HEK293T (cell line): ENCODE data around the gene TBC1D20.

Source experiments
- ARNT ChIP-seq: fragments of 450-650 bp; IDR thresholded peaks from 2 replicates; pipeline ENCODE4 v1.6.1; 2017; ENCODE audit warnings: mild to moderate bottlenecking
- ELF4 ChIP-seq: fragments of 450-650 bp; IDR thresholded peaks from 2 replicates; pipeline ENCODE4 v1.6.1; 2017; ENCODE audit warnings: antibody characterized with exemption
- SP1 ChIP-seq: fragments of 450-650 bp; IDR thresholded peaks from 2 replicates; pipeline ENCODE4 v1.6.1; 2017
- SUZ12 ChIP-seq: fragments of 450-650 bp; IDR thresholded peaks from 2 replicates; pipeline ENCODE4 v1.6.1; 2016; ENCODE audit warnings: mild to moderate bottlenecking

DNA sequence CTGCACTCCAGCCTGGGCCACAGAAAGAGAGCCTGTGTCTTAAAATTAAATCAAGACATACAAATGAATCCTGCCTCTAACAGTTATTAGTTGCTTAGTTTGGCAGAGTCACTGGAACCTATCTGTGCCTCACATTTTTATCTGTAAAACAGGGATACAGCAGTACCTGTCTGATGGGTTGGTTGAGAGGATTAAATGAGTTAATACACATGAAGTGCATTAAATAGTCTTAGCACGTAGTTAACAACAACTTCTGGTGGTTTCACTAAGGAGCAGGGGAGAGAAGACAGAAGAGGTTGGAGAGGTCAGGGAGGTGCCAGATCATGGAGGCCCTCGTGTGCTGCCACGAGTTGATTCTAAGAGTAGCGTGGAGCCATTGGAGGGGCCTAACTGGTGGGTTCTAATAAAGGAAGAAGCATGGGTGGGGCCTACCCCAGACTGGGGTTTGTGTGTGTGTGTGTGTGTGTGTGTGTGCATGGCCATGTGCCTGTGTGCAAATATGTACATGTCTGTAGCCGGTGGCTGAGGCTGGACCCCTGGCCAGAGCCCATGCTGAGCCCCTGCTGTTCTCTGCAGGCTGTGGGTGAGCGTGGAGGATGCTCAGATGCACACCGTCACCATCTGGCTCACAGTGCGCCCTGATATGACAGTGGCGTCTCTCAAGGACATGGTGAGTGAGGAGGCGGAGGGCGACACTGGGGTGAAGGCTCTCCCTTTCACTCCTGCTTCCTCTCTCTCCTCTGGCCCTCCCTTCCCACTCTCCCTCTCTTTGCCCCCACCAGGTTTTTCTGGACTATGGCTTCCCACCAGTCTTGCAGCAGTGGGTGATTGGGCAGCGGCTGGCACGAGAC lies 45.2 kb downstream of the TBC1D20 start:
- TF ChIP-seq ELF4: no peak
- TF ChIP-seq SP1: no peak
- TF ChIP-seq SUZ12: no peak
- TF ChIP-seq ARNT: no peak
